K562 (cell line): ENCODE measurements around the gene PACRG. TPM values are rescaled to one million over a fixed set of nuclear protein-coding genes. Genes with fewer than 3 reads are reported as not detected.

ENCODE experiments used
- ATAC-seq: fragments of 200-7000 bp; cut with Tn5 transposase; 3 replicates; pipeline ENCODE4 v1.9.1; 2020; ENCODE audit warnings: moderate library complexity
- BruUV-seq: library from RNA; stranded (reverse); fragments of 400-500 nt; replicated peaks from 2 replicates; lab custom pipeline; 2021; lab: Mats Ljungman, UMichigan
- CTCF ChIA-PET: fragments of 300-600 bp; formaldehyde crosslinking; extraction: SDS; loops from one replicate; lab custom pipeline; 2021; ENCODE audit warnings: low intra/inter-chr PET ratio; lab: Yijun Ruan, JAX
- POLR2A ChIA-PET: fragments of 300-600, 350-650 bp; sonication (Branson Sonifier 250); formaldehyde crosslinking; extraction: SDS; loops from one replicate; lab custom pipeline; 2021; ENCODE audit warnings: antibody characterized with exemption, inconsistent platforms; lab: Yijun Ruan, JAX
- DNase-seq, 4 experiments: peaks; one replicate each; pipeline versions ENCODE4 v3.0.0 to v3.0.0-alpha.2; 2011 to 2018; ENCODE audit warnings: low spot score in 3 of 4, mixed read lengths in 3 of 4; ENCODE audit errors: extremely low read depth in 1 of 4
- FAIRE-seq: peaks from 2 replicates; lab custom pipeline; 2011; peaks lifted over from hg19 to GRCh38; lab: Jason Lieb, UNC
- H2AFZ ChIP-seq: 2 replicates; pipeline ENCODE4 v1.6.0; 2011; ENCODE audit warnings: low read depth, low read length, control low read depth, inconsistent platforms
- H3K27ac ChIP-seq: fragments of 200-600 bp; 3 replicates; pipeline ENCODE4 v1.8.0; 2011; ENCODE audit warnings: low read depth, mild to moderate bottlenecking, control low read depth, inconsistent platforms, low read length, moderate library complexity, mixed read lengths; ENCODE audit errors: extremely low read depth
- H3K27me3 ChIP-seq, 2 experiments: fragments of 300-600 bp in 1 of 2; 2 replicates in 1 of 2; 3 replicates in 1 of 2; pipeline versions ENCODE4 v1.6.0 to v1.8.0; 2011; ENCODE audit warnings: inconsistent platforms in 2 of 2, low read length in 2 of 2, mild to moderate bottlenecking in 1 of 2, mixed read lengths in 1 of 2, moderate library complexity in 1 of 2; ENCODE audit not compliant: control insufficient read depth in 2 of 2, insufficient read depth in 2 of 2
- H3K36me3 ChIP-seq: fragments of 300-600 bp; 3 replicates; pipeline ENCODE4 v1.8.0; 2011; ENCODE audit warnings: mild to moderate bottlenecking, low read length, inconsistent platforms; ENCODE audit not compliant: control insufficient read depth, insufficient read depth
- H3K4me1 ChIP-seq, 2 experiments: fragments of 200-600 bp in 1 of 2; replicated peaks in 1 of 2; 2 replicates in 1 of 2; 3 replicates in 1 of 2; pipeline versions ENCODE4 v1.5.1 to v1.8.0; 2011; ENCODE audit warnings: inconsistent platforms in 2 of 2, low read length in 2 of 2, mild to moderate bottlenecking in 1 of 2, mixed read lengths in 1 of 2, moderate library complexity in 1 of 2; ENCODE audit not compliant: control insufficient read depth in 2 of 2, insufficient read depth in 2 of 2
- H3K4me2 ChIP-seq: 2 replicates; pipeline ENCODE4 v1.6.1; 2011; ENCODE audit warnings: low read length, control low read depth, inconsistent platforms, mixed read lengths; ENCODE audit not compliant: insufficient read depth
- H3K4me3 ChIP-seq: fragments of 200-600 bp; sonication (generic), shearing (Covaris generic); 2 replicates; pipeline ENCODE4 v1.5.1; 2016; ENCODE audit warnings: control low read depth, inconsistent platforms
- H3K79me2 ChIP-seq: fragments of 200-600 bp; 3 replicates; pipeline ENCODE4 v1.8.0; 2011; ENCODE audit warnings: low read length, inconsistent platforms; ENCODE audit not compliant: control insufficient read depth, insufficient read depth
- H3K9ac ChIP-seq, 2 experiments: 2 replicates each; pipeline versions ENCODE4 v1.6.0 to v1.6.1; 2011; ENCODE audit warnings: low read depth in 2 of 2, low read length in 2 of 2, control low read depth in 1 of 2, inconsistent platforms in 1 of 2, mild to moderate bottlenecking in 1 of 2, mixed read lengths in 1 of 2; ENCODE audit not compliant: insufficient read depth in 1 of 2
- H3K9me1 ChIP-seq: one replicate; pipeline ENCODE4 v1.6.0; 2011; ENCODE audit warnings: inconsistent platforms, mild to moderate bottlenecking, low read length, moderate library complexity; ENCODE audit not compliant: control insufficient read depth, insufficient read depth
- H3K9me3 ChIP-seq: replicated peaks from 2 replicates; pipeline ENCODE4 v1.5.1; 2011; ENCODE audit warnings: low read depth, low read length, inconsistent platforms; ENCODE audit not compliant: control insufficient read depth, insufficient read depth
- H4K20me1 ChIP-seq: replicated peaks from 2 replicates; pipeline ENCODE4 v1.6.1; 2011; ENCODE audit warnings: low read length, inconsistent platforms, mixed read lengths; ENCODE audit not compliant: control insufficient read depth, insufficient read depth
- E2F6 ChIP-seq, 2 experiments: IDR thresholded peaks; 2 replicates each; pipeline ENCODE4 v1.6.1; 2011; ENCODE audit warnings: borderline replicate concordance in 1 of 2, control low read depth in 1 of 2, low read depth in 1 of 2, low read length in 1 of 2, mild to moderate bottlenecking in 1 of 2, mixed read lengths in 1 of 2, moderate library complexity in 1 of 2; ENCODE audit not compliant: insufficient read depth in 1 of 2, insufficient read length in 1 of 2, poor library complexity in 1 of 2, severe bottlenecking in 1 of 2; ENCODE audit errors: extremely low read depth in 1 of 2
- HDGF ChIP-seq: fragments of 450-650 bp; IDR thresholded peaks from 2 replicates; pipeline ENCODE4 v1.6.1; 2016
- PURB ChIP-seq: sonication (generic); formaldehyde crosslinking; IDR thresholded peaks from 2 replicates; pipeline ENCODE4 v1.9.0; 2021; ENCODE audit warnings: low read depth, mild to moderate bottlenecking, missing genetic modification reagents
- SNIP1 ChIP-seq: fragments of 450-650 bp; IDR thresholded peaks from 2 replicates; pipeline ENCODE4 v1.7.1; 2017; ENCODE audit warnings: low read depth, mild to moderate bottlenecking
- ZNF121 ChIP-seq: sonication (generic); formaldehyde crosslinking; conservative IDR thresholded peaks from 2 replicates; pipeline ENCODE4 v1.8.0; 2022; ENCODE audit warnings: missing genetic modification reagents
- WGBS: fragments of 100-300 bp; shearing (Covaris generic); methylation state at CpG from one replicate; pipeline ENCODE4 v1.1.6; 2016; ENCODE audit warnings: low coverage, mixed read lengths; ENCODE audit not compliant: insufficient coverage; ENCODE audit errors: missing lambda C conversion rate; 5-methylcytosine and 5-hydroxymethylcytosine counted together
- in situ Hi-C: fragments of 300-500 bp; cut with MboI; formaldehyde crosslinking; loops from 4 replicates; pipeline ENCODE4 v1.15.0; 2018; ENCODE audit warnings: inconsistent platforms, mixed read lengths
- intact Hi-C: fragments of 100-400 bp; cut with micrococcal nuclease; formaldehyde crosslinking; loops from 2 replicates; pipeline ENCODE4 v1.14.2; 2022
- polyA plus RNA-seq, 8 experiments: library from polyadenylated mRNA; depleted of rRNA in 4 of 8; stranded (reverse) in 5 of 8; unstranded in 3 of 8; fragments of >200 nt; fragmentation: Nextera tagmentation in 2 of 8; fragmentation: Illumina TruSeq in 1 of 8; extraction: Ambion mirVana in 2 of 8; extraction: Trizol in 1 of 8; gene quantifications; 2 replicates each; pipeline versions ENCODE4 v1.2.1 to v1.2.3, GENCODE V29; 2011 to 2014; ENCODE audit warnings: inconsistent platforms in 1 of 8, missing spikeins in 1 of 8
- total RNA-seq, 7 experiments: library from RNA; depleted of rRNA in 6 of 7; stranded (reverse); fragments of >200 nt in 6 of 7; fragmentation: Illumina TruSeq in 2 of 7; extraction: Trizol in 2 of 7; gene quantifications; 2 replicates each; pipeline versions ENCODE4 v1.2.1 to v1.2.3, GENCODE V29; 2011 to 2021; ENCODE audit warnings: low replicate concordance in 1 of 7
- TF ChIP-seq, protein P1 (sequence below): fragments of 250-450 bp; sonication (Bioruptor Pico); IDR thresholded peaks from 2 replicates; pipeline ENCODE4 v1.5.1; 2021; ENCODE audit warnings: mild to moderate bottlenecking
- TF ChIP-seq, protein P2 (sequence below): fragments of 250-450 bp; sonication (Bioruptor Pico); IDR thresholded peaks from 2 replicates; pipeline ENCODE4 v1.4.0; 2020; ENCODE audit warnings: mild to moderate bottlenecking, moderate library complexity
- TF ChIP-seq, protein P3 (sequence below): sonication (generic); formaldehyde crosslinking; IDR thresholded peaks from 2 replicates; pipeline ENCODE4 v1.8.1; 2023; ENCODE audit warnings: missing genetic modification reagents, mild to moderate bottlenecking, borderline replicate concordance
- TF ChIP-seq, protein P4 (sequence below), 2 experiments: fragments of 450-650 bp in 1 of 2; sonication (generic) in 1 of 2; formaldehyde crosslinking in 1 of 2; IDR thresholded peaks in 1 of 2; conservative IDR thresholded peaks in 1 of 2; 2 replicates each; pipeline versions ENCODE4 v1.6.1 to v1.8.1; 2016 to 2023; ENCODE audit warnings: mild to moderate bottlenecking in 2 of 2, moderate library complexity in 2 of 2, inconsistent platforms in 1 of 2, missing genetic modification reagents in 1 of 2

PACRG gene
- total and polyA plus RNA-seq, 9 of the 15 experiments (the other 6 are each of a cell fraction or from before 2014, with no cell fraction given): 0.04 TPM; not detected in 8

GRCh38 chr6:163148451-163149278 lies 420.9 kb downstream of the PACRG start:
- no peaks in the 10 kb centered on the region for H3K9me1 ChIP-seq
- H3K9ac ChIP-seq: no peak overlapping the region
- ATAC-seq (peak; percentile 60), DNase-seq (no peak), FAIRE-seq (no peak)
- no peak overlapping the region for H3K4me2 ChIP-seq
- H4K20me1 ChIP-seq: no peaks in the 10 kb centered on the region; the same call in 1 of the 2 replicates
- H2AFZ ChIP-seq: no peak overlapping the region
- H3K9me3 ChIP-seq: no peaks in the 10 kb centered on the region
- H3K79me2 ChIP-seq: no peaks in the 10 kb centered on the region
- H3K36me3 ChIP-seq: no peaks in the 10 kb centered on the region
- POLR2A ChIA-PET: interaction anchor here (0.7 kb wide), 2 partner anchors 30 to 1381 kb away, joined by 3 read pairs; no protein-coding TSS in a partner anchor
- intact Hi-C loops (no loop called here), in situ Hi-C loops (no loop called here)
- no TSS peak for BruUV-seq
- H3K4me1 ChIP-seq: peaks cover 0 to 3% of the 10 kb centered on the region in 2 experiments; a peak in 1 of 5 replicates
- H3K4me3 ChIP-seq: no peak overlapping the region
- H3K27ac ChIP-seq: no peak overlapping the region
- CTCF ChIA-PET: no interaction called here
- H3K27me3 ChIP-seq: peaks cover 18 to 26% of the 10 kb centered on the region in 2 experiments; a peak in 4 of 5 replicates
- 2% methylated on average over 13 of the region's 24 CpGs for WGBS
- TF ChIP-seq ZNF121 (CRISPR knock-in tag) (no peak), HDGF (no peak), E2F6 (IDR thresholded peaks at IDR 0.05; ENCODE audit: borderline replicate concordance in 1 of 2, extremely low read depth in 1 of 2, insufficient read depth in 1 of 2, insufficient read length in 1 of 2, low read depth in 1 of 2, low read length in 1 of 2, poor library complexity in 1 of 2, severe bottlenecking in 1 of 2) (no peak), SNIP1 (no peak), PURB (no peak)
- TF ChIP-seq, protein P1, sequence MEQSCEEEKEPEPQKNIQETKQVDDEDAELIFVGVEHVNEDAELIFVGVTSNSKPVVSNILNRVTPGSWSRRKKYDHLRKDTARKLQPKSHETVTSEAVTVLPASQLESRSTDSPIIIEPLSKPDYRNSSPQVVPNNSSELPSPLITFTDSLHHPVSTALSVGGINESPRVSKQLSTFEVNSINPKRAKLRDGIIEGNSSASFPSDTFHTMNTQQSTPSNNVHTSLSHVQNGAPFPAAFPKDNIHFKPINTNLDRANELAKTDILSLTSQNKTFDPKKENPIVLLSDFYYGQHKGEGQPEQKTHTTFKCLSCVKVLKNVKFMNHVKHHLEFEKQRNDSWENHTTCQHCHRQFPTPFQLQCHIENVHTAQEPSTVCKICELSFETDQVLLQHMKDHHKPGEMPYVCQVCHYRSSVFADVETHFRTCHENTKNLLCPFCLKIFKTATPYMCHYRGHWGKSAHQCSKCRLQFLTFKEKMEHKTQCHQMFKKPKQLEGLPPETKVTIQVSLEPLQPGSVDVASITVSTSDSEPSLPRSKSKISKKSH (CRISPR knock-in tag): no peak
- TF ChIP-seq, protein P2, sequence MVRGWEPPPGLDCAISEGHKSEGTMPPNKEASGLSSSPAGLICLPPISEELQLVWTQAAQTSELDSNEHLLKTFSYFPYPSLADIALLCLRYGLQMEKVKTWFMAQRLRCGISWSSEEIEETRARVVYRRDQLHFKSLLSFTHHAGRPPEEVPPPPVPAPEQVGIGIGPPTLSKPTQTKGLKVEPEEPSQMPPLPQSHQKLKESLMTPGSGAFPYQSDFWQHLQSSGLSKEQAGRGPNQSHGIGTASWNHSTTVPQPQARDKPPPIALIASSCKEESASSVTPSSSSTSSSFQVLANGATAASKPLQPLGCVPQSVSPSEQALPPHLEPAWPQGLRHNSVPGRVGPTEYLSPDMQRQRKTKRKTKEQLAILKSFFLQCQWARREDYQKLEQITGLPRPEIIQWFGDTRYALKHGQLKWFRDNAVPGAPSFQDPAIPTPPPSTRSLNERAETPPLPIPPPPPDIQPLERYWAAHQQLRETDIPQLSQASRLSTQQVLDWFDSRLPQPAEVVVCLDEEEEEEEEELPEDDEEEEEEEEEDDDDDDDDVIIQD (CRISPR knock-in tag): no peak
- TF ChIP-seq, protein P3, sequence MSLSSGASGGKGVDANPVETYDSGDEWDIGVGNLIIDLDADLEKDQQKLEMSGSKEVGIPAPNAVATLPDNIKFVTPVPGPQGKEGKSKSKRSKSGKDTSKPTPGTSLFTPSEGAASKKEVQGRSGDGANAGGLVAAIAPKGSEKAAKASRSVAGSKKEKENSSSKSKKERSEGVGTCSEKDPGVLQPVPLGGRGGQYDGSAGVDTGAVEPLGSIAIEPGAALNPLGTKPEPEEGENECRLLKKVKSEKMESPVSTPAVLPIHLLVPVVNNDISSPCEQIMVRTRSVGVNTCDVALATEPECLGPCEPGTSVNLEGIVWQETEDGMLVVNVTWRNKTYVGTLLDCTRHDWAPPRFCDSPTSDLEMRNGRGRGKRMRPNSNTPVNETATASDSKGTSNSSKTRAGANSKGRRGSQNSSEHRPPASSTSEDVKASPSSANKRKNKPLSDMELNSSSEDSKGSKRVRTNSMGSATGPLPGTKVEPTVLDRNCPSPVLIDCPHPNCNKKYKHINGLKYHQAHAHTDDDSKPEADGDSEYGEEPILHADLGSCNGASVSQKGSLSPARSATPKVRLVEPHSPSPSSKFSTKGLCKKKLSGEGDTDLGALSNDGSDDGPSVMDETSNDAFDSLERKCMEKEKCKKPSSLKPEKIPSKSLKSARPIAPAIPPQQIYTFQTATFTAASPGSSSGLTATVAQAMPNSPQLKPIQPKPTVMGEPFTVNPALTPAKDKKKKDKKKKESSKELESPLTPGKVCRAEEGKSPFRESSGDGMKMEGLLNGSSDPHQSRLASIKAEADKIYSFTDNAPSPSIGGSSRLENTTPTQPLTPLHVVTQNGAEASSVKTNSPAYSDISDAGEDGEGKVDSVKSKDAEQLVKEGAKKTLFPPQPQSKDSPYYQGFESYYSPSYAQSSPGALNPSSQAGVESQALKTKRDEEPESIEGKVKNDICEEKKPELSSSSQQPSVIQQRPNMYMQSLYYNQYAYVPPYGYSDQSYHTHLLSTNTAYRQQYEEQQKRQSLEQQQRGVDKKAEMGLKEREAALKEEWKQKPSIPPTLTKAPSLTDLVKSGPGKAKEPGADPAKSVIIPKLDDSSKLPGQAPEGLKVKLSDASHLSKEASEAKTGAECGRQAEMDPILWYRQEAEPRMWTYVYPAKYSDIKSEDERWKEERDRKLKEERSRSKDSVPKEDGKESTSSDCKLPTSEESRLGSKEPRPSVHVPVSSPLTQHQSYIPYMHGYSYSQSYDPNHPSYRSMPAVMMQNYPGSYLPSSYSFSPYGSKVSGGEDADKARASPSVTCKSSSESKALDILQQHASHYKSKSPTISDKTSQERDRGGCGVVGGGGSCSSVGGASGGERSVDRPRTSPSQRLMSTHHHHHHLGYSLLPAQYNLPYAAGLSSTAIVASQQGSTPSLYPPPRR (CRISPR knock-in tag): no peak
- TF ChIP-seq, protein P4, sequence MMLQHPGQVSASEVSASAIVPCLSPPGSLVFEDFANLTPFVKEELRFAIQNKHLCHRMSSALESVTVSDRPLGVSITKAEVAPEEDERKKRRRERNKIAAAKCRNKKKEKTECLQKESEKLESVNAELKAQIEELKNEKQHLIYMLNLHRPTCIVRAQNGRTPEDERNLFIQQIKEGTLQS (IDR thresholded peaks at IDR 0.05): no peak
- TF ChIP-seq, protein P4 (CRISPR knock-in tag; conservative IDR thresholded peaks at IDR 0.05): no peak
